GM12891 (cell line): Measurements from ENCODE around the gene BBS5.

Source experiments
- POLR2A ChIP-seq: IDR thresholded peaks from 2 replicates; pipeline ENCODE4 v1.6.1; 2011; ENCODE audit warnings: low read depth, low read length, control low read depth
- POLR2AphosphoS5 ChIP-seq: IDR thresholded peaks from 2 replicates; pipeline ENCODE4 v1.6.1; 2011; ENCODE audit warnings: low read depth, low read length, control low read depth
- TAF1 ChIP-seq: IDR thresholded peaks from 2 replicates; pipeline ENCODE4 v1.6.1; 2011; ENCODE audit warnings: low read depth, low read length, control low read depth

DNA sequence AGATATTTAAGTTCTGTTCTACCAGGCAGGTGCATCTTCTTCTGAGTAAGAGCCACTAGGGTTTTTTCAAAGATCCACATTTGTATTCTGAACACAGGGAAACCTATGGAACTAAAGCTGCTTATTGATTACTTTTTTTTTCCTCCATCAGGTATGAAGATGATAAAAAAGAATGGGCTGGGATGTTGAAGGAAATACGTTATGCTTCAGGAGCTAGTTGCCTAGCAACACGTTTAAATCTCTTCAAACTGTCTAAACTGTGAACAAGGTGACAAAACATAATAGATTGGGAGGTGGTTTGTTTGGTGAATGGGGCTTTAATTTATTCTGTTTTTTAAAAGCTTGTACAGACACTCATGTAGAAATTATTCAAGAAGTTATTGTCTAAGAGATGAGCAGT lies 46.1 kb downstream of the BBS5 start:
- no peak for TF ChIP-seq TAF1
- TF ChIP-seq POLR2A: no peak
- no peak for TF ChIP-seq POLR2AphosphoS5
